Spleen (tissue), 7 donors: ENCODE data around the gene CCDC92.

Experiments
- CTCF ChIP-seq, 11 experiments: fragments of 200-600 bp in 7 of 11; fragments of 450-650 bp in 4 of 11; sonication (generic) in 4 of 11; IDR thresholded peaks in 8 of 11; conservative IDR thresholded peaks in 3 of 11; 1 replicate in 7 of 11; 2 replicates in 4 of 11; pipeline versions ENCODE4 v1.4.0 to v1.8.0; 2016 to 2021; ENCODE audit warnings: antibody characterized with exemption in 11 of 11, inconsistent platforms in 4 of 11, mild to moderate bottlenecking in 1 of 11
- POLR2AphosphoS5 ChIP-seq, 3 donors: sonication (generic); formaldehyde crosslinking; IDR thresholded peaks; one replicate each; pipeline ENCODE4 v1.5.1; 2017; ENCODE audit warnings: antibody characterized with exemption in 3 of 3
- donor health status: DM: no; HTN: no; CAD: no; lungs with moderate emphysema.
- donor health status: DM: no; HTN: no; CAD: no.
- donor health status: DM: no; HTN: no; CAD: no.

DNA sequence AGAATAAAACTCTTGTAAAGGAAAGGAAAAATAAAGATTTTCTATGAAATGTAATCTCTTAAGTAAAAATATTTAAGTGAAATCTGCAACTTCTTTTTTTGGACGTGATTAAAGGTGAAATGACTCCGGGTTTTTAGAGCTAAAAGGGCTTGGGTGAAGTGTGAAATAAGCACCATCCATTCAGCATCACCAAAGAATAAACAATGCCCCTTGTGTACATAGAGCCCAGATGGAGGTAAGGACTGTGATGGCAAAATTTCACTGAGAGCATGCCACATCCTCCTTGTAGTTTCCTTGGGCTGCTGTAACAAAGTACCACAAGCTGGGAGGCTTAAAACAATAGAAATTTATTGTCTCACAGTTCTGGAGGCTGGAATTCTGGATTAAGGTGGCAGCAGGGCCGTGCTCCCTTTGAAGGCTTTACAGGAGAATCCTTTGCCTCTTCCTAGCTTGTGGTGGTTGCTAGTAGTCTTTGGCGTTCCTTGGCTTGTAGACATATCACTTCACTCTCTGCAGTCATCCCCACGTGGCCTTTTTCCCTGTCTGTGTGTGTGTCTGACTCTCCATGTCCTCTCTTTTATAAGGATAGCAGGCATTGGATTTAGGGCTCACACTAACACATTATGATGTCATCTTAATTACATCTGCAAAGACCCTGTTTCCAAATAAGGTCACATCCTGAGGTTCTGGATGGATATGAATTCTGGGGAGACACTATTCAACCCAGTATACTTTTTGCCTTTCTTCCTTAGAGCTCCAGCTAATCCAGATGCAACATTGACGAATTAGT is 24.6 kb upstream of the CCDC92 start:
- TF ChIP-seq CTCF (IDR thresholded peaks at IDR 0.05 in 8 of 11, conservative IDR thresholded peaks at IDR 0.05 in 3 of 11) (no peak), POLR2AphosphoS5 (IDR thresholded peaks at IDR 0.05) (no peak)
